Fibroblast of villous mesenchyme (primary cell): ENCODE results near the gene MYRFL. TPM values are rescaled to one million over a fixed set of nuclear protein-coding genes. Genes with fewer than 3 reads are reported as not detected.

Source experiments
- DNase-seq: peaks from one replicate; pipeline ENCODE4 v3.0.0-alpha.2; 2010; ENCODE audit warnings: low read depth
- H3K4me3 ChIP-seq: 2 replicates; pipeline ENCODE4 v1.5.1; 2011; ENCODE audit warnings: low read depth, mild to moderate bottlenecking, low read length
- total RNA-seq: library from RNA; depleted of rRNA; stranded (reverse); fragments of >200 nt; gene quantifications from 2 replicates; pipeline ENCODE4 v1.2.3, GENCODE V29; 2012
- TF ChIP-seq, protein P1 (sequence below): IDR thresholded peaks from 2 replicates; pipeline ENCODE4 v1.5.1; 2012; ENCODE audit warnings: low read depth, mild to moderate bottlenecking, low read length; ENCODE audit not compliant: insufficient read depth

MYRFL gene
- total RNA-seq, 1 donor = not detected

DNA sequence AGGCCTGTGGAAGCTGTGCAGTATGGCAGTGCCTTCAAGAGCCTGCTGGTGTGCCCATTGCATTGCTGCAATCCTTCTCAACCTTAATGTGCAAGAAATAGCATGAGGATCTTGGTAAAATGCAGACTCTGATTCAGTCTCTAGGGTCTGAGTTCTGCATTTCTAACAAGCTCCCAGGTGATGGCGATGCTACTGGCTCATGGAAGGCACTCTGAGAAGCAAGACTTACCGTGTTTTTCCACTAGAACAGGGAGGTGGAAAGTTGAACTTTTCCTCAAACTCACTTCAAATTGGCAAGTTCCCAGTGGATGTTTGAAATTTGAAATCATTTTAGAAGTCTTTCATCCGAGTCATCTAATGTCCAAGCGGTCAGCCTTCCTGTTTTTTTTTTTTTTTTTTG lies 55.5 kb downstream of the MYRFL start:
- DNase-seq = no peak
- TF ChIP-seq, protein P1, sequence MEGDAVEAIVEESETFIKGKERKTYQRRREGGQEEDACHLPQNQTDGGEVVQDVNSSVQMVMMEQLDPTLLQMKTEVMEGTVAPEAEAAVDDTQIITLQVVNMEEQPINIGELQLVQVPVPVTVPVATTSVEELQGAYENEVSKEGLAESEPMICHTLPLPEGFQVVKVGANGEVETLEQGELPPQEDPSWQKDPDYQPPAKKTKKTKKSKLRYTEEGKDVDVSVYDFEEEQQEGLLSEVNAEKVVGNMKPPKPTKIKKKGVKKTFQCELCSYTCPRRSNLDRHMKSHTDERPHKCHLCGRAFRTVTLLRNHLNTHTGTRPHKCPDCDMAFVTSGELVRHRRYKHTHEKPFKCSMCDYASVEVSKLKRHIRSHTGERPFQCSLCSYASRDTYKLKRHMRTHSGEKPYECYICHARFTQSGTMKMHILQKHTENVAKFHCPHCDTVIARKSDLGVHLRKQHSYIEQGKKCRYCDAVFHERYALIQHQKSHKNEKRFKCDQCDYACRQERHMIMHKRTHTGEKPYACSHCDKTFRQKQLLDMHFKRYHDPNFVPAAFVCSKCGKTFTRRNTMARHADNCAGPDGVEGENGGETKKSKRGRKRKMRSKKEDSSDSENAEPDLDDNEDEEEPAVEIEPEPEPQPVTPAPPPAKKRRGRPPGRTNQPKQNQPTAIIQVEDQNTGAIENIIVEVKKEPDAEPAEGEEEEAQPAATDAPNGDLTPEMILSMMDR = no peak
- H3K4me3 ChIP-seq = no peak overlapping the region

DNA sequence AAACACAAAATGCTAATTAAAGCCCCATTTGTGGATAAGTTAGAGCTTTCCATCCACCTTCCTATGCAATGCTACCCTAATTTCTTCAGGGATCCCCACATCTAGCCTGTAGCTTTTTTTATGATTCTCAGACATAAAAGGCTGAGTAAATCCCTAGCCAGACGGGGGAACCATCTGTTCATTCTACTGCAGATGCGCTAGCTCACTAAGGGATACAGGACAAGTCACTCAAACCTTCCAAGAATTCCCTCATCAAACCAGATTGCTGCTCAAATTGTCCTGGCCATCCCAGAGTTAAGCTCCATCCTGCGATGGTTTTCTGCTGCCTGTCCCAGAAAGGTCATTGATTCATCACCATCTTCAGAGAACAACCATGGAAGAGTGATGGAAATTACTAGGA lies 56.7 kb downstream of the MYRFL start:
- TF ChIP-seq, protein P1 = no peak
- DNase-seq = no peak
- no peak overlapping the region for H3K4me3 ChIP-seq

DNA sequence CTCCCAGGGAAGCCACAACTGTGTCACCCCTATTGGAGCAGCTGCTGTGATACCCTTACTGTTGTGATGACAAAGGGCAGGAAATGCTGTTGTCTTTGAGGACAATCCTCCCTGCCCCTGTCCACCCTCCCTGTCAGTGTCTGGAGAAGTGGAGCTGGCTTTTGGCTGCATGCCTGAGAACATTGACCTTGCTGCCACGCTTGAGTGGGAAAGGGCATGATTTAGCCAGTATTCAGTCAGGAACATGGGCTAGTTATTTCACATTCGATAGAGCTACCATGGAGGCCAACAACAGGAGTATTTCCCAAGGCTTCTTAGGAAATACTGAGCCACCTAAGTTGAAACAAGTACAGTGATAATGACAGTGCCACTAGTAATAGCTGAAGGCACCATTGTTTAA lies 59.4 kb downstream of the MYRFL start:
- no peak overlapping the region for H3K4me3 ChIP-seq
- DNase-seq = no peak
- TF ChIP-seq, protein P1 = no peak

DNA sequence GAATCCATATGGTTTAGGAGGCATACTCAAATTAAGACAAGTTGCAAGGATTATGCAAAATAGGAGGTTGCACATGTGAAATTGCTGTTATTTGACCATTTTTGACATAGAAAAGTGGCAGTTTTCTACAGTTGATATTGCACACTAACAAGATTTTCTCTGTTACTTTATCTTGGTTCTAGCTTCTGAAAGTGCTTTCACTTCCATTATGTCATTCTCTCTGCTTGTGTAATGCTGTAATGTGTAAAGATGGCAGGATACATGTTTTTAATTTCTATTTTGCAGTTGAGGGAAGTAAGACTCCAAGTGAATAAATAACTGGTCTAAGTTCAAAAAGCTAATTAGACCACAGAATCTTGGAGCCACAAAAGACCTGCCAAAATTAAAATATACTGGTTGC lies 60.6 kb downstream of the MYRFL start:
- TF ChIP-seq, protein P1 = no peak
- DNase-seq = no peak
- no peak overlapping the region for H3K4me3 ChIP-seq

DNA sequence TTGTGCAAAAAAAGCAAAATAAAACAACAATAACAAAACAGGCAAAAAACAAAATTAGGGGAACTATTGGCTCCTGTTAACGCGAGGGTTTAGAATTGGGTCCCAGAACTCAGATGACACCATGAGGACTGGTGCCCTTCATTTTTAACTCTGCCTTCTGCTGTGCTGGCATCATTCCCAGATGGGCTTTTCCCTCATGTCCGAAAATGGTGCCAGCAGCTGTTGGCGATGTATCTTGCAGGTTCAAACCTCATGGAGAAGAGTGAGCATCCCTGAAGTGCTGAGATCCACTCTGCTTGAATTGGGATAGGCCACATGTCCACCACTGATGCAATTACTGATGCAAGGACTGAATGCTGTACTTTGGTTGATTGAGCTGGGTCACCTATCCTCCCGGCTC lies 61.1 kb downstream of the MYRFL start:
- H3K4me3 ChIP-seq = no peak overlapping the region
- no peak for DNase-seq
- TF ChIP-seq, protein P1 = no peak

DNA sequence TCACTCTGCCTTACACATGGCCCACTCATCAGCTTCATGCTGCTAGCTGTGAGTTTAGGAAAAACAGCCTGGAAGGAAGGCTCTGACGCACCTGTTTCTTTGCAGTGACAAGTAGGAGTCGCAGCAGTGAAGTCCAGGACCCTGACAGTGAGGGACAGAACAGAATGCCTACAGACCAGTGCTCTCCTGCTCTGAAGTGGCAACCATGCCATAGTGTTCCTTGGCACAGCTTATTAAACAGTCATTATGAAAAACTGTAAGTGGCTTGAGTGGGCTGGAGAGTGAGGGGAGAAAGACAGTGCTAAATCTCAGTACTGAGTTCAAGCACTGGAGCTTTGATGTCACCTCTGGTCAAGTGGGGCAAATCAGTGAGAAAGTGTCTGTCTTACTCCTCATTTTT lies 61.7 kb downstream of the MYRFL start:
- no peak for DNase-seq
- no peak overlapping the region for H3K4me3 ChIP-seq
- TF ChIP-seq, protein P1 = no peak

DNA sequence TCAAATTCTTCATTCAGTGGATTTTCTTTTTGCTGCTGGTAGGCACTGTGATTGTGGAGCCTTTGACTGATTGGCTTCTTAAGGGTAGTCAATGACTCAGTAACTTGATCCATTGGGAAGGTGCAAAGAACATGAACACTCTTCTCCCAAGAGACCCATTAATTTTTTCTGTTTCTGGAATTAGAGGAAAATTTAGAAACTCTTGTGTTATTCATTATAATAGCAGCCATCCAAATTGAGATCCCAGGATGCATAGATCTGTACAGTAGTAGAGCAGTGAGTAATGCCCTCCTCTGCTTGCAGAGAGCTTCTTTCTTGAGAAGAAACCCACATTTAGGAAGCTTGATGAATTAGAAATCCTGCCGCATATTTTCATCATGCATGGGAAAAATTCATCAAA lies 63.9 kb downstream of the MYRFL start:
- TF ChIP-seq, protein P1 = no peak
- DNase-seq = no peak
- no peak overlapping the region for H3K4me3 ChIP-seq
